GM19239 (cell line): ENCODE data around the gene SLC9A6.
"Not testable (repeated sequence)": the region's sequence is repeated elsewhere in the genome, so short reads cannot be mapped to it uniquely, and the experiment has no call there.

Experiments
- DNase-seq: peaks from one replicate; pipeline ENCODE4 v3.0.0; 2011; ENCODE audit warnings: low spot score; ENCODE audit not compliant: insufficient read length
- FAIRE-seq: peaks from 2 replicates; lab custom pipeline; 2011; peaks lifted over from hg19 to GRCh38; lab: Jason Lieb, UNC

SLC9A6 gene

DNA sequence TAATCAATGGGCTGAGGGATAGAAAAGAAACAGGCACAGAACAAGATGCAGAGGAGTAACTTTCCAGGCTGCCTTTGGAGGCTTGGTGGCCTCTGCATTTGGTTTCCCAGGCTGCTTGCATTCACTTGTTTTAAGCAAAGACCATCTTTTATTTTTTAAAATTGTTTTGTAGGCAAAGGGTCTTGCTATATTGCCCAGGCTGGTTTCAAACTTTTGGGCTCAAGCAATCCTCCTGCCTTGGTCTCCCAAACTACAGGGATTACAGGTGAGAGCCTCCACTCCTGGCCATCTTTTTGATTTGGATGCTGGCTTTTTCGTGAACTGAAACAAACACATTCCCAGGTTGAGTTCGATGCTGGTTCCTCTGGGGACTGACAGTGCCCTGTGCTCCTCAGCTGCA lies 74.1 kb downstream of the SLC9A6 start:
- no peak for FAIRE-seq
- no peak for DNase-seq

DNA sequence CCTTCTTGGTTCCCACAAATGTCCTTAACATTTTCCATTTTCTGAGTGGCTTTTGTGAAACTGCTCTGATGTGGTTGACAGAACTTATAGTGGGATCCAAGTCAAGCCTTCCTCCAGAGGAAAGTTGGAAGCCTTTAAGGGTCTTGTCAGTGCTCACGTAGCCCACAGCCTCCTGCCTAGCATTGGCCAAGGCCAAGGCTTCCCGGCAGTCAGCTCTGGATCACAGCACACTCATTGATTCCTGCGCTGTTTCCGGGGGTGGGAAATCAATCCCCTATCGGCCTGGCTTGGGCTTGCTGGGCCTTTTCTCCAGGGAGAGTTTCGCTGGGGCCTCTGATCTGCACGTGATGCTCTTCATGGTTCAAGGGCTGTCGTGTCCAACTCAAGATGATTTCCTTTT lies 76.1 kb downstream of the SLC9A6 start:
- FAIRE-seq, result no peak
- DNase-seq, result no peak

DNA sequence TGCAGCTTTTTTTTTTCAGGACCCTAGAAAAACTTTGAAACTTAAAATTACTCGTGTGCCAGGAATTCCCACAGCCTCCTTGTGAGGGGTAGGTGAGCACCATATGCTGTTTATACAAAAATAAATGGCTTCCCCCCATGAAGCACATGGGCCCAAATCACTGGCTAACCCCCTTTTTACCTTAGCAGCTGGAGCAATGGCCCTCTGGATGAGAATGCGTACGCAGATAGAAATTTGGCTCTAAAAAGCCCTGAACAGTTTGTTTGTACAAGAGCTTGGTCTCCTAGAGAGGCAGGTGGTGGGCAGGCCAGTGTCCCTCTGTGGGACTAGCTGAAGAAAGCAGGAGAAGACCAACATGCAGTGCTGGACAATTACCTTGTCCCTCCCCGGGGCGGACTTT lies 76.5 kb downstream of the SLC9A6 start:
- DNase-seq (no peak), FAIRE-seq (no peak)

DNA sequence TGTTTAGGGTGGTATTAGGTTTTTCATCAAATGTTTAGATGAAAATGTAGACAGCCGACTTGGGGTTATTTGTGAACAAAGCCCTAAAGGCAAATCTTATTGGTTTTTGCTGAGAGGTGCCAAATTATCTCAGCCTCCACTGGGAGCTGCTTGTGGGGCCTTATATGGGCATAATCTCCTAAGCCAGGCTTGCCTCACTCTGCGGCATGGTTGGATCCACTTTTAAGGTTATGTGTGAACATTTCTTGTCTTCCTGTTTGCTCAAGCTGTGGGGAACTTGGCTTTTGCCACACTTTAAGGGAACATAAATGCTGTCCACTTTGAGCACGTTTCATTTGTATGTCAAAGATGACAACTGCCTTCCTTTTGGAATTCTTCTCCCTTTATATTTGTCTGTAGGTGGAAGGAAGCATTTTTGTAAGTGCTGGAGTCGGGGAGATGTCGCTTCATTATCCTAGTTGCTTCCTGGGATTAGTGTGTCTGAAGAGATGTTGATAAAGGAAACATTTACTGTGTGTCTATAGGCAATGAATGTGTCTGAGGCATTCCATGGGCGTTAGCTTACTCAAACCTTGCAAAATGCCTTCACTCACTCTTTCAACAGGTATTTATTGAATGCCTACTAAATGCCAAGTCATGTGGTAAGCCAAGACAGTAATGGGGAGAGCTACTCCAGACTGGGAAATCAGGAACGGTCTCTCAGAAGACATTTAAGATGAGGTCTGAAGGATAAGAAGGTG lies 78.3 kb downstream of the SLC9A6 start:
- DNase-seq (no peak), FAIRE-seq (no peak)

DNA sequence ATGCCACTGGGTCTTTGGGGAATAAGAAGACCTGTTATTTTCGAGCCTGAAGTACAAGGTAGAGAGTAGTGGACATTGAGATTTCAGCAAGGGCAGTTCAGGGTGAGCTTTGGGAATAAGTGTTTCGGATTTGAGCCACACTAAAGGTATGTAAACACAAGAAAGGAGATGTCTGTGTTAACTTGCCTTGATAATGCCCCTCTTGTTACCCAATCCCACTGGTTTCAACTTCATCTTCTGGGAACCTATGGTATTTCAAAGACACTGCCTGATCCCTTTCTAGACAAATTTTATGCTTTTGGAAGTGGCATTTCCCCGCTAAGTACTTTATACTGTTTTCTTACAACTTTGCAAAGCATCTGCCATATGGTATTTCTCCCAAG lies 79.4 kb downstream of the SLC9A6 start:
- no peak for FAIRE-seq
- DNase-seq, result no peak

DNA sequence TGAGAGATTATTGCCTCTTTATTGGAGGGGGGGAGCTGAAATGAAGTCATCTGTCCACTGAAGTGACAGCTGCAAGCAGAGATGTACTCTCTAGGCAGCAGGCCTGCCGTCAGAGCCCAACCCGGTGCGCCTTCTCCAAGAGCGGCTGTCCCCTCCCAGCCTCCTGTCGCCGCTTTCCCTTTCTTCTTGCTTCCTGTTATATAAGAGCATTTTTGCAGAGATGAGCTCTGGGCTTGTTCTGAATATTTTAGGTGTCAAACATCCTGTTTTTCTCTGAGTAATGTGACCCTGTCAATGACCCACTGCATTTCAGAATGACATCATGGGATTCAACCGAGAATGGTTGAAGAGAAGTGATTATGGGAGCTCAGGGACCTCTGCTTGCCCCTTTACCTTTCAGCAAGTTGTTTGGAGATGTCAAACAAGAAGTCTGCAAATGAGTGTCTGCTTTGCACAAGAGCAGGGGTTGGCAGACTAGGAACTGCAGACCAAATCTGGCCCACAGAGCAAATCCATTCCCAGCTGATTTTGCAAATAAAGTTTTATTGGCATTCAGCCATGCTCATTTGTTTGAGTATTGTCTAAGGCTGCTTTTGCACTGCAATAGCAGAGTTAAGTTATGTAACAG lies 79.9 kb downstream of the SLC9A6 start:
- DNase-seq (no peak), FAIRE-seq (no peak)

DNA sequence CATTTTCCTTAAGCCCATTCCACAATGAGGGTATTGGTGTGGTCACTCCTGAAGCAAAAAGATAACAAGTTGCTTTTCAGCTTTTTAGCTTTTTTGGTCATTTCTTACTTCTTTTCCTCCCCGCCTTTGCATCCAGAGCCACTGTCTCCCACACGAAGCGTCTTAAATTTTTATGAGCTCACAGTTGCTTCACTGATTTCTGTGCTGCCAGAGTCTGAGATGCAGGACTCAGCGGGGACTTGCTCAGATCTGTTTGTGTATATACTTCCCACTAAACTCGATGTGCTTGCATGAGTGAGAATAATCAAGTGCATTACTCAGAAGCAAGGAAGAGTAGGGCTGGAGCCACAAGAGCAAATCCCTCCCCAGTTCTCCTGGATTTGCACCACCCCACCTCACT lies 81.9 kb downstream of the SLC9A6 start:
- FAIRE-seq (no peak), DNase-seq (no peak)

DNA sequence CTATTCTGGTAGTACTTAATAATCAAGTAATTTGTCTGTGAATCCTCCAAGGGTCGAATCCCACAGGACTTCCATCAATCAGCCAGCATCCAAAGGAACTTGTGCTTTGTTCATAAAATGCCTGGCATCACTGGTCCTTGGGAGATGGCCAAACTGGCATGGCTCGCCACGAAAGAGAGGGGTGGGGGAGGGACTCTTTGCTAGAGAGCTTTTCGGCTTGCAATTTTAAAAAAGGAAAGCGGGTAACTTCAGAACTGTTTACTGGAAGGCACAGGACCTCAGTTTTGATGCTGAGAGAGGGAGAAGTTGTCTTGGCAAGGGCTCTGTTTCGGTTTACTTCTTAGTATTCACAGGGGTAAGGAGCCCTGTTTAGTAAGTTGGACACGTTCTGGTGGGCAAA lies 82.7 kb downstream of the SLC9A6 start:
- no peak for FAIRE-seq
- no peak for DNase-seq

DNA sequence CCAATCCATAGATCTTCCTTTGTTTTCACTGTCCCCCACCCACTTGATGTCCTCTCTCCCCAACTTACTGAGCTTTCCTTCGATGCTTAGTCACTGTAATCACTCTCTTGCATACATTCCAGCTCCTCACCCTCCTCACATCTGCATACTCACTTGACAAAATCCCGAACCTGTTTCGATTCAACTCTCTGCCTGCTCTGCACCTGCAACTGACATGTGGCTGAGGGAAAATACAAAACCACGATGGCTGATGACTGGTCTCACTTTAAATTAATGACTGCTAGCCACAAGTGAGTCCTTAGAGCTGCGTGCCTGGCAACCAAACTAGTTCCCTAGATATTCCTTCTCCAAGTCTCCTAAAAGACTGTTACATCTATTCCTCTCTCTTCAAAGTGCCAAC lies 91.7 kb downstream of the SLC9A6 start:
- DNase-seq (no peak), FAIRE-seq (no peak)

DNA sequence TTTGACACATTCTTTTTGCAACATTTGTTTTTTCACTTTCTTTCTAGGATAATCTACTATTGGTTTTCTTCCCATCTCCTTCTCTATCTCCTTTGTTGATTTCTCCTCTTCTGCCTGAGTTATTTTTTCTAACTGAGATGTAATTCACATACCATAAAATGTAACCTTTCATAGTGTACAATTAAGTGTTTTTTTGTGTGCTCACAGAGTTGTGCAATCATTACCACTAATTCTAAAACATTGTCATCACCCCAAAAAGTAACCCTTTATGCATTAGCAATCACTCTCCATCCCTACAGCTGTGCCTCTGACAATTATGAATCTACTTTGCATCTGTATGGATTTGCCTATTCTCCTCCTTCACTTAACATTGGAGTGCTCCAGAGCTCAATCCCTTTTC lies 95.5 kb downstream of the SLC9A6 start:
- FAIRE-seq (no peak), DNase-seq (no peak)

DNA sequence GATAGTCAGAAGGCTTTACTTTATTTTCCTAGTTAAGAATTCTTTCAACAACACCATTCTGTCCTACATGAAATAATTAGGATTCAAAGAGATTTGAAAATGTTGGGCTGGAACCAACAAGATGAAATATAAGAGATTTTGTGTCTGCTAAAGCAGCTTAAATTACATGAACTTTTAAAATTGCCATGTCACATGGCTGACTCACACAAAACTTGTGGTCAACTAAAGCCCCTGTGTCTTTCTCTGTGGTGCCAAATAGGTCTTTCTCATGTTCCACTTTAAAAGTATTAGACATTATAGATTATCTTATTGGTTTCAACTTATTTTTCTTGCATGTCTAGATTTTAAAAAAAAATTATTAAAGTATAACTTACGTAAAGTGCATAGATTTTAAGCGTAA lies 101.3 kb downstream of the SLC9A6 start:
- FAIRE-seq, result no peak
- DNase-seq, result no peak

DNA sequence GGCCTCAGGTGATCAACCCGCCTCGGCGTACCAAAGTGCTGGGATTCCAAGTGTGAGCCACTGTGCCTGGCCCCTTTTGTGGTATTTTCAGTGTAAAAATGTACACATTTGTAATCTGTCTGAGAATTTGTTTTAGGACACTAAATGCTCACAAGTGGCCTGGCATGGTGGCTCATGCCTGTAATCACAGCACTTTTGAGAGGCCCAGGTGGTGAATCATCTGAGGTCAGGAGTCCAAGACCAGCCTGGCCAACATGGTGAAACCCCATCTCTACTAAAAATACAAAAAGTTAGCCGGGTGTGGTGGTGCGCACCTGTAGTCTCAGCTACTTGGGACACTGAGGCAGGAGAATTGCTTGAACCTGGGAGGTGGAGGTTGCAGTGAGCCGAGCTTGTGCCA lies 106.7 kb downstream of the SLC9A6 start:
- not testable (repeated sequence) for DNase-seq, FAIRE-seq

DNA sequence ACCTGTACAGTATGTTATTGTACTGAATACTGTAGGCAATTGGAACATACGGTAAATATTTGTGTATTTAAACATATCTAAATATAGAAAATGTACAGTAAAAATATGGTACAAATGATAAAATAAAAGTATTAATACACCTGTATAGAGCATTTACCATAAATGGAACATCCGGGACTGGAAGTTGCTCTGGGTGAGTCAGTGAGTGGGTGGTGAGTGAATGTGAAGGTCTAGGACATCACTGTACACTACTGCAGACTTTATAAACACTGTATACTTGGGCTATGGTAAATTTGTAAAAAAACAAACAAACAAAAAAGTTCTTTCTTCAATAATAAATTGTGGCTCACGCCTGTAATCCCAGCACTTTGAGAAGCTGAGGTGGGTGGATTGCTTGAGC lies 109.7 kb downstream of the SLC9A6 start:
- DNase-seq (no peak), FAIRE-seq (no peak)
